ENCODE data around the gene THADA. TPM values are rescaled to one million over a fixed set of nuclear protein-coding genes. Genes with fewer than 3 reads are reported as not detected.
A peak's percentile ranks its signal among the peaks of the same experiment; 100 is the strongest.

The THADA gene
- total and polyA plus RNA-seq, 3 experiments from 2014 or later: 12.2 to 48.7 (median 45.8) TPM

GRCh38 chr2:43340066-43340465 is 255.8 kb downstream of the THADA start:
- Histone ChIP-seq H3K27ac (ENCODE audit: low read depth, low read length) (no peak overlapping the region), H3K27me3 (ENCODE audit: insufficient read depth, low read length, poor library complexity, severe bottlenecking) (no peaks in the 10 kb centered on the region), H3K4me1 (ENCODE audit: insufficient read depth, low read length) (no peaks in the 10 kb centered on the region), H3K4me3 (ENCODE audit: low read length) (no peak overlapping the region), H3K36me3 (ENCODE audit: insufficient read depth, low read length) (no peaks in the 10 kb centered on the region), H3K9me3 (ENCODE audit: low read length) (no peaks in the 10 kb centered on the region)
- no peak for DNase-seq
- Mint-ChIP-seq H3K4me3 (no peak overlapping the region), H3K27ac (no peak overlapping the region), H3K9me3 (no peaks in the 10 kb centered on the region), H3K36me3 (peaks cover 10 to 71% (median 29%) of the 10 kb centered on the region in 3 donors), H3K27me3 (no peaks in the 10 kb centered on the region), H3K4me1 (peaks cover 0 to 6% (median 1%) of the 10 kb centered on the region in 3 donors)
- ChIA-PET POLR2A (no interaction called here), CTCF (interaction anchor here (1.8 kb wide), 1 partner anchor 11 kb away, joined by 4 read pairs; no protein-coding TSS in a partner anchor)

- H3K4me3 Mint-ChIP-seq: no peak overlapping the region
- H3K27me3 ChIP-seq (ENCODE audit: insufficient read depth, low read length, poor library complexity, severe bottlenecking): no peaks in the 10 kb centered on the region
- CTCF ChIA-PET: no interaction called here
- no peak overlapping the region for H3K27ac ChIP-seq (ENCODE audit: low read depth, low read length)
- H3K4me1 ChIP-seq (ENCODE audit: insufficient read depth, low read length): no peaks in the 10 kb centered on the region
- peak overlapping the region in 1 of 8 donors; percentile 19 for H3K27ac Mint-ChIP-seq
- H3K36me3 Mint-ChIP-seq: peaks cover 0 to 58% (median 15%) of the 10 kb centered on the region in 3 donors
- H3K27me3 Mint-ChIP-seq: no peaks in the 10 kb centered on the region
- no peak for DNase-seq
- POLR2A ChIA-PET: no interaction called here
- no peak overlapping the region for H3K4me3 ChIP-seq (ENCODE audit: low read length)
- H3K36me3 ChIP-seq (ENCODE audit: insufficient read depth, low read length): no peaks in the 10 kb centered on the region
- H3K4me1 Mint-ChIP-seq: peaks cover 0 to 4% (median 1%) of the 10 kb centered on the region in 3 donors
- H3K9me3 ChIP-seq (ENCODE audit: low read length): no peaks in the 10 kb centered on the region
- H3K9me3 Mint-ChIP-seq: no peaks in the 10 kb centered on the region
Observed at GRCh38 chr2:43333656-43334144, 262.1 kb downstream of the THADA start.

GRCh38 chr2:43333101-43333655 is 262.7 kb downstream of the THADA start:
- Mint-ChIP-seq H3K27ac (no peak overlapping the region), H3K4me1 (peaks cover 0 to 4% (median 1%) of the 10 kb centered on the region in 3 donors), H3K9me3 (no peaks in the 10 kb centered on the region), H3K36me3 (peaks cover 0 to 55% (median 12%) of the 10 kb centered on the region in 3 donors), H3K4me3 (no peak overlapping the region), H3K27me3 (no peaks in the 10 kb centered on the region)
- H3K36me3 ChIP-seq (ENCODE audit: insufficient read depth, low read length): no peaks in the 10 kb centered on the region
- DNase-seq: no peak
- ChIA-PET POLR2A (no interaction called here), CTCF (no interaction called here)
- no peaks in the 10 kb centered on the region for H3K27me3 ChIP-seq (ENCODE audit: insufficient read depth, low read length, poor library complexity, severe bottlenecking)
- no peak overlapping the region for H3K4me3 ChIP-seq (ENCODE audit: low read length)
- H3K27ac ChIP-seq (ENCODE audit: low read depth, low read length): no peak overlapping the region
- no peaks in the 10 kb centered on the region for H3K9me3 ChIP-seq (ENCODE audit: low read length)
- H3K4me1 ChIP-seq (ENCODE audit: insufficient read depth, low read length): no peaks in the 10 kb centered on the region

- Mint-ChIP-seq H3K4me1 (peaks cover 0 to 4% (median 1%) of the 10 kb centered on the region in 3 donors), H3K9me3 (no peaks in the 10 kb centered on the region), H3K27me3 (no peaks in the 10 kb centered on the region), H3K27ac (no peak overlapping the region), H3K36me3 (peaks cover 0 to 53% (median 12%) of the 10 kb centered on the region in 3 donors), H3K4me3 (no peak overlapping the region)
- H3K9me3 ChIP-seq (ENCODE audit: low read length): no peaks in the 10 kb centered on the region
- CTCF ChIA-PET: no interaction called here
- POLR2A ChIA-PET: no interaction called here
- H3K4me3 ChIP-seq (ENCODE audit: low read length): no peak overlapping the region
- no peak overlapping the region for H3K27ac ChIP-seq (ENCODE audit: low read depth, low read length)
- H3K4me1 ChIP-seq (ENCODE audit: insufficient read depth, low read length): no peaks in the 10 kb centered on the region
- no peaks in the 10 kb centered on the region for H3K36me3 ChIP-seq (ENCODE audit: insufficient read depth, low read length)
- no peaks in the 10 kb centered on the region for H3K27me3 ChIP-seq (ENCODE audit: insufficient read depth, low read length, poor library complexity, severe bottlenecking)
- DNase-seq: no peak
Observed at GRCh38 chr2:43332653-43333052, 263.2 kb downstream of the THADA start.

- ChIA-PET POLR2A (no interaction called here), CTCF (no interaction called here)
- DNase-seq: no peak
- Mint-ChIP-seq H3K4me3 (no peak overlapping the region), H3K27me3 (no peaks in the 10 kb centered on the region), H3K9me3 (no peaks in the 10 kb centered on the region), H3K4me1 (no peaks in the 10 kb centered on the region), H3K27ac (peak overlapping the region in 2 of 8 donors; percentile 10 to 26), H3K36me3 (peaks cover 5 to 47% (median 12%) of the 10 kb centered on the region in 3 donors)
- no peaks in the 10 kb centered on the region for H3K9me3 ChIP-seq (ENCODE audit: low read length)
- no peaks in the 10 kb centered on the region for H3K4me1 ChIP-seq (ENCODE audit: insufficient read depth, low read length)
- H3K36me3 ChIP-seq (ENCODE audit: insufficient read depth, low read length): no peaks in the 10 kb centered on the region
- H3K4me3 ChIP-seq (ENCODE audit: low read length): no peak overlapping the region
- no peaks in the 10 kb centered on the region for H3K27me3 ChIP-seq (ENCODE audit: insufficient read depth, low read length, poor library complexity, severe bottlenecking)
- no peak overlapping the region for H3K27ac ChIP-seq (ENCODE audit: low read depth, low read length)
Observed at GRCh38 chr2:43331422-43331821, 264.4 kb downstream of the THADA start.

- POLR2A ChIA-PET: no interaction called here
- H3K4me3 ChIP-seq (ENCODE audit: low read length): no peak overlapping the region
- no peak overlapping the region for H3K4me3 Mint-ChIP-seq
Observed at GRCh38 chr2:43329637-43330036, 266.2 kb downstream of the THADA start.

GRCh38 chr2:43328832-43329231 is 267.0 kb downstream of the THADA start:
- Histone ChIP-seq H3K4me3 (ENCODE audit: low read length) (no peak overlapping the region), H3K27me3 (ENCODE audit: insufficient read depth, low read length, poor library complexity, severe bottlenecking) (no peaks in the 10 kb centered on the region), H3K4me1 (ENCODE audit: insufficient read depth, low read length) (no peaks in the 10 kb centered on the region), H3K27ac (ENCODE audit: low read depth, low read length) (no peak overlapping the region), H3K36me3 (ENCODE audit: insufficient read depth, low read length) (no peaks in the 10 kb centered on the region), H3K9me3 (ENCODE audit: low read length) (no peaks in the 10 kb centered on the region)
- DNase-seq: no peak
- Mint-ChIP-seq H3K27me3 (no peaks in the 10 kb centered on the region), H3K4me1 (peaks cover 0 to 2% (median 0%) of the 10 kb centered on the region in 3 donors), H3K9me3 (no peaks in the 10 kb centered on the region), H3K4me3 (no peak overlapping the region), H3K36me3 (peaks cover 13 to 49% (median 22%) of the 10 kb centered on the region in 3 donors), H3K27ac (no peak overlapping the region)
- ChIA-PET CTCF (interaction anchor here (1.5 kb wide), 1 partner anchor 11 kb away, joined by 4 read pairs; no protein-coding TSS in a partner anchor), POLR2A (no interaction called here)

More at GRCh38 chr2:43329637-43330036, 266.2 kb downstream of the THADA start:
- CTCF ChIA-PET: interaction anchor here (1.5 kb wide), 1 partner anchor 10 kb away, joined by 4 read pairs; no protein-coding TSS in a partner anchor
- Mint-ChIP-seq H3K4me1 (peaks cover 0 to 2% (median 0%) of the 10 kb centered on the region in 3 donors), H3K9me3 (no peaks in the 10 kb centered on the region), H3K36me3 (peaks cover 13 to 48% (median 20%) of the 10 kb centered on the region in 3 donors), H3K27me3 (no peaks in the 10 kb centered on the region), H3K27ac (no peak overlapping the region)
- Histone ChIP-seq H3K36me3 (ENCODE audit: insufficient read depth, low read length) (no peaks in the 10 kb centered on the region), H3K27me3 (ENCODE audit: insufficient read depth, low read length, poor library complexity, severe bottlenecking) (no peaks in the 10 kb centered on the region), H3K27ac (ENCODE audit: low read depth, low read length) (no peak overlapping the region), H3K4me1 (ENCODE audit: insufficient read depth, low read length) (no peaks in the 10 kb centered on the region), H3K9me3 (ENCODE audit: low read length) (no peaks in the 10 kb centered on the region)
- no peak for DNase-seq

- no peaks in the 10 kb centered on the region for H3K27me3 ChIP-seq (ENCODE audit: insufficient read depth, low read length, poor library complexity, severe bottlenecking)
- H3K4me3 ChIP-seq (ENCODE audit: low read length): no peak overlapping the region
- Mint-ChIP-seq H3K4me1 (peaks cover 0 to 2% (median 0%) of the 10 kb centered on the region in 3 donors), H3K4me3 (no peak overlapping the region), H3K36me3 (peaks cover 13 to 48% (median 21%) of the 10 kb centered on the region in 3 donors), H3K9me3 (no peaks in the 10 kb centered on the region), H3K27ac (no peak overlapping the region), H3K27me3 (peaks cover 0 to 1% of the 10 kb centered on the region in 2 donors)
- H3K4me1 ChIP-seq (ENCODE audit: insufficient read depth, low read length): no peaks in the 10 kb centered on the region
- ChIA-PET CTCF (interaction anchor here (1.5 kb wide), 1 partner anchor 11 kb away, joined by 4 read pairs; no protein-coding TSS in a partner anchor), POLR2A (no interaction called here)
- H3K27ac ChIP-seq (ENCODE audit: low read depth, low read length): no peak overlapping the region
- H3K36me3 ChIP-seq (ENCODE audit: insufficient read depth, low read length): no peaks in the 10 kb centered on the region
- no peak for DNase-seq
- H3K9me3 ChIP-seq (ENCODE audit: low read length): no peaks in the 10 kb centered on the region
Observed at GRCh38 chr2:43328133-43328532, 267.7 kb downstream of the THADA start.

All from CD8-positive, alpha-beta memory T cell (primary cell).